SIG-M5 treated with dmso at 0.1 percent for 504 hours (cell line): ENCODE measurements around the gene SYNGR2.
"Not testable (repeated sequence)": the region's sequence is repeated elsewhere in the genome, so short reads cannot be mapped to it uniquely, and the experiment has no call there.

Experiments used
- DNase-seq: peaks from one replicate; lab custom pipeline; 2025; ENCODE audit not compliant: unreplicated experiment; lab: John Stamatoyannopoulos, UW

SYNGR2 gene

DNA sequence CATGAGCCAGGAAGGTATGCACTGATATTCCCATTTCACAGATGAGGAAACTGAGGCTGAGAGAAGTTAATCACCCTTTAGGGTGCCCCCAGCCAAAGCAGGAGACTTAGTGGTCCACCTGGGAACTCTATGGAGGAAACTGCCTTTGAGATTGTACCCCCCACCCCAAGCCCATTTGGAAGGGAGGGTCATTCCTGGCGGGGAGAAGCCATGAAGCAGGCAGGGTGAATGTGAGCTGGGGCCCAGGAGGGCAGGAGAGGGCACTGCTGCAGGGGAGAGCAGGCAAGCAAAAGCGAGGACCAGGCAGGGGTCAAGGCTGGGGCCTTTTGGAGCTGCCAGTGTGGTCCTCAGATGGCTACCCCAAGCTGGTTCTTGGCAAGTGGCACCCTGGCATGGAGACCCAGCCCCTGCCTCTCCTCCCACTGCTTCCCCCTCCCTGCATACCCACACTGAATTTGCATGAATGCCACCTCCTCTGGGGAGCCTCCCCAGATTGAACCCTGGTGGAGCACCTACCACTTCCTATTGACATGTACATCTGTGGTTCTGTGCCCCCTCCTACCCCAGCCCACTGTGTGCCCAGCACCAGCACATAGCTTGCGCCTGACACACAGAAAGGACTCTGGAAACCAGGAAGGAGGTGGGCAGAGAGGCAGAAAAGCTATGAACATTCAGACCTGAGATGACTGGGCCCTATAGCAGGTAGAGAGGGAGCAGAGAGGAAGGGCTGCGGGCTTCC, 38.9 kb upstream of the SYNGR2 start:
- DNase-seq, result no peak

DNA sequence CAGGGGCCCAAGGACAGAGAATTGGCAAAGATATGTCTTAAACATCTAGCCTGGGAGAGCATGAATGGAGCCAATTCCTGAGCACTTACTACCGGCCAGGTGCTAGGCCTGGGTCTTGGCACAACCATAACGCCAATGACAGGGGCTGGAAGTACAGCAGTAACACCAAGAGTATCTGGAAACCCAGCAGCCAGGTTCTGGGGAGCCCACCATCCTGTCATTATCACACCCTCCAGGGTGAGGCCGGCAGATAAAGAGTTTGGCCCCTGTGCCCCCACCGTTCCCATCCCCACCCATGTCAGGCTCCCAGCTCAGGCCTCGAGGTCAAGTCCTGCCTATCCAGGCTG, 38.3 kb upstream of the SYNGR2 start:
- DNase-seq, result no peak

DNA sequence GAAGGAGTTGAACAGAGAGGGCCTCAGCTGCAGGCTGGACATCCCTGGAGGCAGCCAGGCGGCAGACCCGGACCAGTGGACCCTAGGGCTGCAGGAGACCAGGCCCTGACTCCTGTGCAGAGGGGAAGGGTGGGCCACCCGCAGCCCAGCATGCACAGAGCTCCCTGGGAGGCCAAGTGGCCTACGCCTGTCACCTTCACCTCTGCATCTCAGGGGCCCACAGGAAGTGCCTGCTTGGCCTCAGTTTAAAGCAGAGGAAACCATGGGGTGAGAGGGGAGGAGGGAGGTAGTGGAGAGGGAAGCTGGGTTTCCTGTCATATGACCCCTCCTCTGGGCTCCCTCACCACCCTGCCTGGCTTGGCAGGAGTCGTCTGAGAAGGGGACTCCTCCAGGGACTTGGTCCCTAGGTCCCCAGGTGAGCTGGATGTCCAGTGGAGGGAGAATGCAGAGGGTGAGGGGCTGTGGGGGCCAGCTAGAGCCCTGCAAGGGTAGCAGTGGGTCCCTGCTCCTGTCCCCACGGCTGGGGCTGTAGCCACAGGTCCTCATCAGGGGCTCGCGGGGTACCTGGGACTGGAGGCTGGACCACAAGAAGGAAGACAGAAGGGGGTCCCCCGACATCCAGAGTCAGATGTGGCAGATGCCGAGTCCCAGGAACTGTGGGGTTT, 37.8 kb upstream of the SYNGR2 start, which contains the start of gene TMC8:
TSS of gene TMC8 (plus strand) at position 335 of the 665 bp plus-strand sequence. CDS start 818 bp downstream, outside the sequence.
- peak; percentile 82 for DNase-seq

DNA sequence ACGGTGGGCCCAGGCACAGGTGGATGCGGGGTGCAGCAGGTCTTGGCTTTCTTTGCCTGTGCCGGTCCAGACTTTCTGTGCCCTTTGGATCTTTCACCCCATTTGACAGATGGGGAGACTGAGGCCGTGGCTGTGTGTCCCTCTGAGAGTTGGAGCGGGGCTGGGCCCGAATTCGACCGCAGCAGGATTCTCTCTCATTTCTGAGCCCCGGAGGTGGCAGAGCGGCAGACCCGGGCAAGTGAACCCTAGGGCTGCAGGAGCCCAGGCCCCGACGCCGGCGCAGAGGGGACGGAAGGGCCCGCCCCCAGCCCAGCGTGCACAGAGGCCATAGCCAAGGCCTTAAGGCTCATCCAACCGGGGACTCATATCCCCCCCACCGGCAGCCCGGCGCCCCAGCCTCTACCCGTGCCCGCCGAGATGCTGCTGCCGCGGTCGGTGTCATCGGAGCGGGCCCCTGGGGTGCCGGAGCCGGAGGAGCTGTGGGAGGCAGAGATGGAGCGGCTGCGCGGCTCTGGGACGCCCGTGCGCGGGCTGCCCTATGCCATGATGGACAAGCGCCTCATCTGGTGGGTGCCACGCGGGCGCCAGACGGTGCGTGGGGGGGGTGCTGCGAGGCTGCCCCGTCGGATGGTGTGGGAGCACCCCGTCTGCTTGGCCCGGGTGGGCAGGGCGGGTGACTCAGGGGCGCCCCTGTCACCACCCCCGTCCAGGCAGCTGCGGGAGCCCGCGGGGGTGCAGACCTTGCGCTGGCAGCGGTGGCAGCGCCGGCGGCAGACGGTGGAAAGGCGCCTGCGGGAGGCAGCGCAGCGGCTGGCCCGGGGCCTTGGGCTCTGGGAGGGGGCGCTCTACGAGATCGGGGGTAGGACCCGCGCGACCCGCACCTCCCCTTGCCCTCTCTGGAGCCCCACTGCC, 37.0 kb upstream of the SYNGR2 start:
- DNase-seq, result no peak

DNA sequence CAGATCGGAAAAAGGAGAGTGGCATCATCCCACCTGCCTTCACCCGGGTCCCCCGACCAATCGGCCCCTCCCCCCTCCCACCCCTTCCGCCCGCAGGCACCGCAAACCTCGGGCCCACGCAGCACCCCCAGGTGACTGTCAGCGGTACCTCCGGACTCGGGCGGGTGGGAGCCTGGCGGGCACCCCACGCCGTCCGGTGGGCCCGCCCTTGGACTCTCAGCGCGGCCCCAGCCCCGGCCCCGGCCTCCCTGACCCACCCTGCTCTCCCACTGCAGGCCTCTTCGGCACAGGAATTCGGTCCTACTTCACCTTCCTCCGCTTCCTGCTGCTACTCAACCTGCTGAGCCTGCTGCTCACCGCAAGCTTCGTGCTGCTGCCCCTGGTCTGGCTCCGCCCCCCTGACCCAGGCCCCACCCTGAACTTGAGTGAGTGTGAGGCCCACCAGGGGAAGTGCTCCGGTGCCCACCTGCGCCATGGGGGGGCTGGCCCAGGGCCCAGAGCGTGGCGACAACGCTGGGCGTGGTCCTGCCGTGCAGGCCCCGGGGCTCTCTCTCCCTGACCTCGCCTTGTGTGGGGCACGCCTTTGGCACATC, 36.2 kb upstream of the SYNGR2 start:
- peak; percentile 34 for DNase-seq

DNA sequence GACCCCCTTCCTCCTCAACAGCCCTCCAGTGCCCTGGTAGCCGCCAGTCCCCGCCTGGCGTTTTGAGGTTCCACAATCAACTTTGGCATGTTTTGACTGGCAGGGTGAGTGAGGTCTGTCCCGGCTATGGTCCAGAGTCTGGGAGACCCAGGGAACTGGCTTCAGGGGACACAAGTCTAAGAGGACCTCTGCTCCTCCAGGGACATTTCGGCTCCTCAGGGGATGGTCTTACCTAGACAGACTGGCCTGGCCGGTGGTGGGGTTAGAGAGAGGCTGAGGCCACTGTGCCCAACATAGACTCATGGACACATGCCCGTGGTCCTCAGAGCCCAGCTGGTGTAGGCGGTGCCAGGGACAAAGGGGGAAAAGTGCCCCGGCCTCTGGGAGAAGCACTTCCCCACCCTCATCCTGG, 35.6 kb upstream of the SYNGR2 start:
- DNase-seq, result no peak

DNA sequence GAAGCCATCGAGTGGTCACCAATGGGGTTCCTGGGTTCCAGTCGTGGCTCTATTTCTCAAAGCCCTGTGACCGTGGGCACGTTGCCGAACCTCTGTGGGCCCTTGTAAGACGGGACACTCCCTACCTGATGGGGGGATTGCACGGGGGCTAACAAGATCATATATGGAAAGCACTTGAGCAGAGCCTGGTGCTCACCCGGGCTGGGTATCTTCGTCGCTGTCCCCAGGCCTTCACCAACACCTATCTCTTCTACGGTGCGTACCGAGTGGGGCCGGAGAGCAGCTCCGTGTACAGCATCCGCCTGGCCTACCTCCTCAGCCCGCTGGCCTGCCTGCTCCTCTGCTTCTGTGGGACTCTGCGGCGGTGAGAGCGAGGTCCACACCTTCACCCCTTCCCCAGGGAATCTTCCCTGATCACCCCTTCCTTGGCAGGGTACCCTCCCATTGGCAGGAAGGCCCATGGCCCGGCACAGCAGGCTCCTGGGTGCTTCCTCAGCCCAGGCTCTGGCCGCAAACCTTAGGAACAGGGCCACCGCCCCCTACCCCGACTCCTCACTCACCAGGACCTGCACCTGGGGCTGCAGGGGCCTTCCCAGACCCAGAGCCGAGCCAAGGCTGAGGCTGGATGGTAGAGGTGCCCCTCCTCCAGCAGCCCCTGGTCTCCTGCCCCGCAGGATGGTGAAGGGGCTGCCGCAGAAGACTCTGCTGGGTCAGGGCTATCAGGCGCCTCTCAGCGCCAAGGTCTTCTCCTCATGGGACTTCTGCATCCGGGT, 35.0 kb upstream of the SYNGR2 start:
- no peak for DNase-seq

DNA sequence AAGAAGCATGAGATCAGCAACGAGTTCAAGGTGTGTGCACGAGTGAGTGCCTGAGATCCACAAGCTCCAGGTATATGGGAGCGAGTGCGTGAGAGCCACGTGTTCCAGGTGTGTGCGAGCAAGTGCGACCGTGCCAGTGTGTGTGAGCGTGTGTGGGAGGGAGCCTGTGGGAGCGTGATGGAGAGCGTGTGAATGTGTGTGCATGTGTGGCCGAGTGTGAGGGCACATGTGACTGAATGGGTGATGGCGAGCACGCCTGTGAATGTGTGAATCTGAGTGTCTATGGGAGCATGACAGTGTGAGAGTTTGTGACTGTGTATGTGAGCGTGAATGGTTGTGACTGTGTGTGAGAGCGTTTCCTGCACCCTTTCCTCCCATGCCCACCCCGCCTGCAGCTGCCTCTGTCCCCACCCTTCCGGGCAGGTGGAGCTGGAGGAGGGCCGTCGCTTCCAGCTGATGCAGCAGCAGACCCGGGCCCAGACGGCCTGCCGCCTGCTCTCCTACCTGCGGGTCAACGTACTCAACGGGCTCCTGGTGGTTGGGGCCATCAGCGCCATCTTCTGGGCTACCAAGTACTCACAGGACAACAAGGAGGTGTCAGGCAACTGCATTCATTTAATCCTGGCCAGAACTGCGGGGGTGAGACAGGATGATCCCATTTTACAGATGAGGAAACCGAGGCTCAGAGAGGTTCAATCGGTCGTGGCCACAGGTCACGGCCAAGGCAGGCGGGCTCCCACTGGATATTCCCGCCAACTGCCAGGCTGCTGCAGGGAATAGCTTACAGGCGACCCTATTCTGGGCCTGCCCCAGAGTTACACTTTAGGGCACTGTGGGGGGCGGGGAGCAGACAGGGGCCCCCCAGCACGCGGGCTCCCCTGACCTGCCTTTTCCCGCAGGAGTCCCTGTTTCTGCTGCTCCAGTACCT, 34.1 kb upstream of the SYNGR2 start:
- DNase-seq, result peak; percentile 56

DNA sequence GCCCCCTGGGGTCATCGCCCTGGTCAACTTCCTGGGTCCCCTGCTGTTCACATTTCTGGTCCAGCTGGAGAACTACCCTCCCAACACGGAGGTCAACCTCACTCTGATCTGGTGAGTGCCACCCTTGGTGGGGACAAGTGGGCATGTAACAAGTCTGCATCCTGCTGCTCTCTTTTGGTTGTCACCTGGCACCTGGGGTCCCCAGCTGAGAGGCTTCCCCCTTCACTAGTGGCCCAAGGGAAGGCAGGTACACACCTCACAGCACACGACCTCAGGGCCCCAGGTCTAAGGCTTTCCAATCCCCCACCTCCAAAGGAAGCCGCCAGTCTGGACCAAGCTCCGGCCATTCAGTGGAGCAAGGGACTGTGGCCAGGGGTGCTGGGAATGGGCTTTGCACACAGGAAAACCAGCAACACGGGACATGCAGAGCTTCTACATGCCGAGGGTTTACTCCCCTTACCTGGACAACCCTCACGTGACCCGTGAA, 33.4 kb upstream of the SYNGR2 start:
- DNase-seq, result no peak

DNA sequence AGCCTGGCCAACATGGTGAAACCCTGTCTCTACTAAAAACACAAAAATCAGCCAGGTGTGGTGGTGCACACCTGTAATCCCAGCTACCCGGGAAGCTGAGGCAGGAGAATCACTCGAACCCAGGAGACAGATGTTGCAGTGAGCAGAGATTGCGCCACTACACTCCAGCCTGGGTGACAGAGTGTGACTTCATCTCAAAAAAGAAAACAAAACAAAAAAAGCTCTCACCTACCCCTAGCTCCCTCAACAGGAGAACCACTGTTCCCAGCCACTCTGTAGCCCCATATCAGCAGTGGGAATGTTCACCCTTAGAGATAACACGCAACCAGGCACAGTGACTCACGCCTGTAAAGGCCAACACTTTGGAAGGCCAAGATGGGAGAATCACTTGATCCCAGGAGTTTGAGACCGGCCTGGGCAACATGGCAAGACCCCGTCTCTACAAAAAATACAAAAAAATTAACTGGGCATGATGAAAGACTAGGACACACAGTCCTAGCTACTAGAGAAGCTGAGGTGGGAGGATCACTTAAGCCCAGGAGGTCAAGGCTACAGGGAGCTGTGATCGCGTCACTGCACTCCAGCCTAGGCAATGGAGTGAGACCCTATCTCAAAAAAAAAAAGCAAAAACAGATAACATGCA, 32.4 kb upstream of the SYNGR2 start:
- no peak for DNase-seq

DNA sequence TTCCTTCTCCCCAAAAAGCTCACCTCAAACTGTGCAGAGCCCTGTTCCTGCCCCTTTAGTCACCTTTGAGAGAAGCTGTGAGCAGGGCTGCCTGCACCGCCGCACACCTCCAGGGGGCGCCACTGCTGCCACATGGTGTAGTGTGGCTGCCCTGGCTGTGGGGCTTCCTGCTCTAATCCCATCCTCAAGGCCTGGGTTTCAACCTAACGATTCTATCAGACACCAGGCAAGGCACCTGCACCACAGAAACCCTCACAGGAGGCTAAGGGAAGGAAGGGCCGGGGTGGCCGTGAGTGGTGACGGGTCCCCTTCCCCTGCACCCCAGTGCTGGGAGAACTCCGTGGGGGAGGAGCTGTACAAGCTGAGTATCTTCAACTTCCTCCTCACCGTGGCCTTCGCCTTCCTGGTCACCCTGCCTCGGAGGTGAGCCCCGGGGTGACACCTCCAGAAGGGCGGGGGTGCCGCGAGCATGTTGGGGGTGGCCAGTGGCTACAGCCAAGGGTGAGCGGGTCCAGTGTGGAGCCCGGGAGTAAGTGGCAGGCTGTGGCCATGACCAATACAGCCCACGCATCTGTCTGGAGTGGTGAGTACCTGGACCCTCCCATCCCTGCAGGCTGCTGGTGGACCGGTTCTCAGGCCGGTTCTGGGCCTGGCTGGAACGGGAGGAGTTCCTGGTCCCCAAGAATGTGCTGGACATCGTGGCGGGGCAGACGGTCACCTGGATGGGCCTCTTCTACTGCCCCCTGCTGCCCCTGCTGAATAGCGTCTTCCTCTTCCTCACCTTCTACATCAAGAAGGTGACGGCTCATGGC, 30.8 kb upstream of the SYNGR2 start:
- peak; percentile 36 for DNase-seq

DNA sequence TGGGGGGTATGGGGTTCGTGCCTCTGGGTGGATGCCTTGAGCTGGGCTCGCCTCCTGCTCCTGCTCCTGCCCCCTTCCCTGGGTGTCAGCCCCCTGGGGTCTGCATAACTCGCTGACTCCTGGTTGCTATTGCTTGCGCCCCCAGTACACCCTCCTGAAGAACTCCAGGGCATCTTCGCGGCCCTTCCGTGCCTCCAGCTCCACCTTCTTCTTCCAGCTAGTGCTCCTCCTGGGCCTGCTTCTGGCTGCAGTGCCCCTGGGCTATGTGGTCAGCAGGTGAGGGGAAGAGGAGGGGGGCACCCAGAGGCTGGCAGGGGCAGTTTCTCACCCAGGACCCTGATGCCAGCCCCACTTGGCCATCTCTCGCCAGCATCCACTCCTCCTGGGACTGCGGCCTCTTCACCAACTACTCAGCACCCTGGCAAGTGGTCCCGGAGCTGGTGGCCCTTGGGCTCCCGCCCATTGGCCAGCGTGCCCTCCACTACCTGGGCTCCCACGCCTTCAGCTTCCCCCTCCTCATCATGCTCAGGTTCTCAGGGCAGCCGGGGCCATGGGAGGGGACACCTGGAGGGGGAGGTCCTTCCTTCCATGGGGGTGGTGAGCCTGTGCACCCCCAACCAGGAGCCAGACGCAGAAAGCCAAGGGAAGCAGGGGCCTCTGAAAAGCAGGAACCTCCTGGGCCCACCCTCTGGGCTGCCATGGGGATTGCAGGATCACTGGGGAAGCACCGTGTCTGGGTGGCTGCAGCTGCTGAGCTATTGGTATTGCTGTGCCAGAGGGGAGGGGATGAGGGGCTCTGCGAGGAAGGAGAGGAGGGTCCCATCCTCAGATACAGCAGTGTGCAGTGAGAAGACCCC, 29.9 kb upstream of the SYNGR2 start:
- DNase-seq, result no peak

DNA sequence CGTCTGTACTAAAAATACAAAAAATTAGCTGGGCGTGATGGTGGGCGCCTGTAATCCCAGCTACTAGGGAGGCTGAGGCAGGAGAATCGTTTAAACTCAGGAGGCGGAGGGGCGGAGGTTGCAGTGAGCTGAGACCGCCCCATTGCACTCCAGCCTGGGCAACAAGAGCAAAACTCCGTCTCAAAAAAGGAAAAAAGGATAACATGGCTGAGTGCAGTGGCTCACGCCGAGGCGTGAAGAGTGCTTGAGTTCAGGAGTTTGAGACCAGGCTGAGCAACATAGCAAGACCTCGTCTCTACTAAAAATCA, 28.6 kb upstream of the SYNGR2 start:
- not testable (repeated sequence) for DNase-seq

DNA sequence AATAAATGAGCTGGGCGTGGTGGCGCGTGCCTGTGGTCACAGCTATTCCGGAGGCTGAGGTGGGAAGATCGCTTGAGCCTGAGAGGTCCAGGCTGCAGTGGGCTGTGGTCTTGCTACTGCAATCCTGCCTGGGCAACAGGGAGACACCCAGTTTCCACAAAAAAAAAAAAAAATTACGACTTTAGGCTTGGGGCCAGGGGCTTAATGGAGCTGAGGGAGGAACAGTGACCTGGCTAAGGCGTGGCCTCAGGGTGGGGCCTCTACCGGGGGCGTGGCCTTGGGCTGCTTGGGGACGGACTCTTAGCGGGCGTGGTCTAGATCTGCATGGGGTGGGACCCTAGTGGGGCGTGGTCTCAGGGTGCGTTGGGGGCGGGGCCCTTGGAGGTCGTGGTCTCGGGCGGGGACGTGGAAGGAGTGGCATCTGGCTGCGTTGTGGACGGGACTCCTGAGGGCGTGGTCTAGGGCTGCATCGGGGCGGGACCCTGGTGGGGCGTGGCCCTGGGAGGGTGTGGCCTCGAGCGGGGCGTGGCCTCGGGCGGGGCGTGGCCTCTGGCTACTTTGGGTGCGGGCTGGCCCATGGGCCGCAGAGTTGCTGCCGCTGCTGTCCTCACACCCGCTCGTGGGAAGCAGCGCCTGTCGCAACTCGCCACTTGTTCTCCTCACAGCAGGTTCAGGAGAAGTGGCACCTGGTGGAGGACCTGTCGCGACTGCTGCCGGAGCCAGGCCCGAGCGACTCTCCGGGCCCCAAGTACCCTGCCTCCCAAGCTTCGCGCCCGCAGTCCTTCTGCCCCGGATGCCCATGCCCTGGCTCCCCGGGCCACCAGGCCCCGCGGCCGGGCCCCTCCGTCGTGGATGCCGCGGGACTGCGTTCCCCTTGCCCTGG, 28.0 kb upstream of the SYNGR2 start:
- peak; percentile 99 for DNase-seq

DNA sequence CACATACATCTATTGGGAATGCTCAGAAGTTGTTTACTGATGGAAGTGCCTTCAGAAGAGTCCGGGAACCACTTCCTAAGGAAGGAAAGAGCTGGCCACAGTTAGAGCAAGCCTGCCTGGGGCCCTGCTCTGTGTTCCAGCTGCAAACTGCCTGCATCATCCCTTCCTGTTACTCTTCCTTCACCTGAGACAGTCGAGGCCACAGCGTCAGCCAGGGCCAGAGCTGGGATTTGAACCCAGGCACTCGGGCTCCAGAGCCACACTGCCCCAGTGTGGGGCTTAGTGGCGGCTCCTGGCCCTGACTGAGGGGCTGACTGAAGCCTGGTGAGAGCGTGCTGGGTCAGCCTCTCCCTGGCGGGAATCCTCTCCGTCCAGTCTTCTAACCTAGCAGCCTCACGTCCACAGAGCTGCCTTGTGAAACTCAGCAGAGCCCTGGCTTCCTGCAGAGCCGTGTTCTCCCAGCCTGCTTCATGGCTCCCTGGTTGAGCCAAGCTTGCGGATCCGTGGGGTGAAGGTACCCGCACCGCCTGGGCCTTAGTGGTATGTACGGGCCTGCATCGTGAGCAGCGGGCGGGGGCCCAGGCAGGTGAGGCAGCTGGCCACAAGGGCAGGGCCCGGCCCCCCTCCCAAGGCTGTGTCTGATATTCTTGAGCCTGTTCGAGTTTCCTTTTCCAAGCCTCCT, 26.8 kb upstream of the SYNGR2 start:
- DNase-seq, result no peak
